ENCODE results near the gene GVQW3. TPM values are rescaled to one million over a fixed set of nuclear protein-coding genes. Genes with fewer than 3 reads are reported as not detected.

GVQW3 gene
- total and polyA plus RNA-seq, 2 of the 8 experiments (the other 6 are each of a cell fraction or from before 2014, with no cell fraction given), result 5.5 to 8.1 TPM

GRCh38 chr11:76400967-76401366 is 19.8 kb downstream of the GVQW3 start:
- no peak overlapping the region for H2BK15ac ChIP-seq (ENCODE audit: low read length)
- ChIA-PET CTCF (ENCODE audit: partially characterized antibody) (interaction anchor here (1.2 kb wide), 1 partner anchor 109 kb away, joined by 3 read pairs; no protein-coding TSS in a partner anchor), POLR2A (ENCODE audit: partially characterized antibody) (interaction anchor here (1.6 kb wide), 1 partner anchor 11 kb away, joined by 3 read pairs; no protein-coding TSS in a partner anchor)
- no peak overlapping the region for H2BK120ac ChIP-seq (replicated peaks; ENCODE audit: low read depth, low read length)
- H2BK12ac ChIP-seq (ENCODE audit: low read depth, low read length), result no peak overlapping the region
- no peak overlapping the region for H4K8ac ChIP-seq (ENCODE audit: extremely low read depth, insufficient read depth, low read length)
- no peak overlapping the region for H3K23ac ChIP-seq (ENCODE audit: insufficient read length)
- no peaks in the 10 kb centered on the region for H3K9me3 ChIP-seq (ENCODE audit: insufficient read depth in 2 of 2, low read depth in 1 of 2, low read length in 1 of 2)
- no peak overlapping the region for H3K4me2 ChIP-seq (ENCODE audit: insufficient read depth in 1 of 2, low read depth in 2 of 2, low read length in 2 of 2)
- no peak for DNase-seq (ENCODE audit: low read depth in 1 of 2, low spot score in 2 of 2)
- no peak overlapping the region for H4K91ac ChIP-seq (replicated peaks; ENCODE audit: insufficient read length, low read length)
- no peak overlapping the region for H2BK5ac ChIP-seq (ENCODE audit: low read depth, low read length)
- no peaks in the 10 kb centered on the region for H3K79me2 ChIP-seq (ENCODE audit: control insufficient read depth in 1 of 2, insufficient read depth in 2 of 2, low read length in 2 of 2)
- FAIRE-seq, result no peak
- H4K20me1 ChIP-seq (replicated peaks in 1 of 2; ENCODE audit: control insufficient read depth in 1 of 2, insufficient read depth in 2 of 2, low read length in 2 of 2), result no peaks in the 10 kb centered on the region
- 92% methylated on average over 1 of the region's 1 CpG; no CpG with 5 or more reads in 1 of the 2 experiments for WGBS, 2 experiments (ENCODE audit: extremely low coverage in 1 of 2, insufficient coverage in 1 of 2, insufficient read length in 1 of 2, insufficient replicate concordance in 2 of 2, low coverage in 1 of 2, low lambda C conversion rate in 2 of 2, missing lambda C conversion rate in 1 of 2)
- H3K14ac ChIP-seq (ENCODE audit: insufficient read length), result no peak overlapping the region
- no peak overlapping the region for H3K27ac ChIP-seq (ENCODE audit: low read depth, low read length)
- H3K79me1 ChIP-seq (ENCODE audit: low read depth, low read length), result no peaks in the 10 kb centered on the region
- no peak overlapping the region for H3K9ac ChIP-seq (replicated peaks in 1 of 4; ENCODE audit: extremely low read depth in 1 of 4, low read depth in 3 of 4, low read length in 3 of 4)
- H3K4ac ChIP-seq (replicated peaks; ENCODE audit: insufficient read length, low read depth, low read length), result no peak overlapping the region
- H3K4me3 ChIP-seq (ENCODE audit: extremely low read depth in 1 of 4, insufficient read depth in 2 of 4, low read depth in 3 of 4, low read length in 4 of 4), result no peak overlapping the region
- no peaks in the 10 kb centered on the region for H3K23me2 ChIP-seq (ENCODE audit: low read depth, low read length)
- H3K18ac ChIP-seq (ENCODE audit: extremely low read depth, low read length), result no peak overlapping the region
- H2AFZ ChIP-seq (ENCODE audit: low read length), result no peak overlapping the region
- no peak overlapping the region for H2BK20ac ChIP-seq (ENCODE audit: low read length)
- H4K5ac ChIP-seq (ENCODE audit: insufficient read length, low read depth, low read length), result no peak overlapping the region
- no peak overlapping the region for H3K56ac ChIP-seq (replicated peaks; ENCODE audit: insufficient read length, low read depth, low read length)
- no peaks in the 10 kb centered on the region for H3K27me3 ChIP-seq (replicated peaks in 1 of 4; ENCODE audit: control insufficient read depth in 3 of 4, extremely low read depth in 1 of 4, insufficient read depth in 3 of 4, low read length in 3 of 4)
- no peaks in the 10 kb centered on the region for H3K4me1 ChIP-seq (replicated peaks in 1 of 4; ENCODE audit: control insufficient read depth in 3 of 4, insufficient read depth in 4 of 4, low read length in 3 of 4)
- H2AK5ac ChIP-seq (ENCODE audit: low read depth, low read length), result no peak overlapping the region
- H3K36me3 ChIP-seq (ENCODE audit: control insufficient read depth in 2 of 4, insufficient read depth in 4 of 4, low read length in 3 of 4), result no peaks in the 10 kb centered on the region
- no peak for TF ChIP-seq BACH1 (IDR thresholded peaks at IDR 0.05; ENCODE audit: low read length)
- no peak for TF ChIP-seq RXRA (IDR thresholded peaks at IDR 0.05; ENCODE audit: insufficient read depth, low read depth, low read length)
- TF ChIP-seq HDAC6 (IDR thresholded peaks at IDR 0.05; ENCODE audit: low read depth, low read length), result no peak
- no peak for TF ChIP-seq EZH2 (IDR thresholded peaks at IDR 0.05; ENCODE audit: low read depth, low read length, severe bottlenecking)
- no peak for TF ChIP-seq KDM1A (IDR thresholded peaks at IDR 0.05; ENCODE audit: borderline replicate concordance, low read length)
- TF ChIP-seq SP2 (IDR thresholded peaks at IDR 0.05; ENCODE audit: low read length), result no peak
- no peak for TF ChIP-seq CEBPB (IDR thresholded peaks at IDR 0.05; ENCODE audit: low read depth, low read length)
- TF ChIP-seq SP1 (IDR thresholded peaks at IDR 0.05; ENCODE audit: low read depth, low read length), result no peak
- TF ChIP-seq SIN3A (conservative IDR thresholded peaks at IDR 0.05 in 1 of 2, IDR thresholded peaks at IDR 0.05 in 1 of 2; ENCODE audit: low read depth in 1 of 2, low read length in 2 of 2), result no peak
- TF ChIP-seq FOSL1 (IDR thresholded peaks at IDR 0.05; ENCODE audit: insufficient read depth, low read depth, low read length), result no peak
- TF ChIP-seq SIRT6 (IDR thresholded peaks at IDR 0.05; ENCODE audit: low read length), result no peak
- no peak for TF ChIP-seq CHD2 (IDR thresholded peaks at IDR 0.05; ENCODE audit: low read length)
- TF ChIP-seq EGR1 (IDR thresholded peaks at IDR 0.05; ENCODE audit: borderline replicate concordance, low read depth, low read length), result no peak
- TF ChIP-seq RNF2 (IDR thresholded peaks at IDR 0.05; ENCODE audit: borderline replicate concordance, low read depth, low read length, missing control alignments, poor library complexity, severe bottlenecking), result no peak
- TF ChIP-seq MAFK (IDR thresholded peaks at IDR 0.05; ENCODE audit: low read depth, low read length), result no peak
- TF ChIP-seq POLR2AphosphoS5 (IDR thresholded peaks at IDR 0.05; ENCODE audit: low read depth, low read length), result no peak

Measured in H1 (cell line).